ENCODE results near the gene CNTLN. TPM values are rescaled to one million over a fixed set of nuclear protein-coding genes. Genes with fewer than 3 reads are reported as not detected.

The CNTLN gene
- total and polyA plus RNA-seq, 2 experiments from 2014 or later, result 17.7 to 21.8 TPM

- H3K27ac Mint-ChIP-seq, result no peak overlapping the region
Observed at GRCh38 chr9:17491780-17492179, 356.9 kb downstream of the CNTLN start.

GRCh38 chr9:17503196-17503595 is 368.4 kb downstream of the CNTLN start:
- no peak overlapping the region for H3K27ac ChIP-seq (ENCODE audit: low read depth)
- no peaks in the 10 kb centered on the region for H3K36me3 ChIP-seq (ENCODE audit: insufficient read depth)
- no peak for TF ChIP-seq ZNF331 (CRISPR knock-in tag; IDR thresholded peaks at IDR 0.05; ENCODE audit: low read depth)
- Mint-ChIP-seq H3K27ac (no peak overlapping the region), H3K4me1 (no peaks in the 10 kb centered on the region), H3K9me3 (no peaks in the 10 kb centered on the region), H3K4me3 (no peak overlapping the region), H3K36me3 (ENCODE audit: low read depth) (no peaks in the 10 kb centered on the region), H3K27me3 (ENCODE audit: insufficient read depth, low read depth, poor library complexity) (no peaks in the 10 kb centered on the region)
- H3K79me2 ChIP-seq (replicated peaks; ENCODE audit: insufficient read depth), result no peaks in the 10 kb centered on the region
- no peak overlapping the region for H3K4me3 ChIP-seq
- ATAC-seq, result no peak
- H3K4me2 ChIP-seq, result no peak overlapping the region
- no peak overlapping the region for H2AFZ ChIP-seq
- H3F3A ChIP-seq (replicated peaks; ENCODE audit: low read depth), result no peaks in the 10 kb centered on the region
- DNase-seq (ENCODE audit: low spot score), result no peak
- no peaks in the 10 kb centered on the region for H3K9me2 ChIP-seq (ENCODE audit: insufficient read depth)
- no peaks in the 10 kb centered on the region for H3K4me1 ChIP-seq (ENCODE audit: insufficient read depth)
- no peaks in the 10 kb centered on the region for H4K20me1 ChIP-seq (replicated peaks; ENCODE audit: insufficient read depth)
- no peaks in the 10 kb centered on the region for H3K27me3 ChIP-seq (ENCODE audit: insufficient read depth)

More at GRCh38 chr9:17491780-17492179, 356.9 kb downstream of the CNTLN start:
- H3K27me3 ChIP-seq (ENCODE audit: insufficient read depth), result no peaks in the 10 kb centered on the region
- no peaks in the 10 kb centered on the region for H3K9me2 ChIP-seq (ENCODE audit: insufficient read depth)
- no peaks in the 10 kb centered on the region for H3K27me3 Mint-ChIP-seq (ENCODE audit: insufficient read depth, low read depth, poor library complexity)
- no peak for TF ChIP-seq CREB1 (CRISPR knock-in tag; IDR thresholded peaks at IDR 0.05; ENCODE audit: low read depth)
- no peak for TF ChIP-seq POLR2AphosphoS5 (IDR thresholded peaks at IDR 0.05; ENCODE audit: low read depth)
- TF ChIP-seq JUNB (IDR thresholded peaks at IDR 0.05; ENCODE audit: unreplicated experiment), result no peak
- TF ChIP-seq REST (IDR thresholded peaks at IDR 0.05; ENCODE audit: unreplicated experiment), result no peak
- no peak for TF ChIP-seq ZNF114 (CRISPR knock-in tag; IDR thresholded peaks at IDR 0.05)
- TF ChIP-seq NANOG (IDR thresholded peaks at IDR 0.05; ENCODE audit: borderline replicate concordance), result no peak
- no peak for TF ChIP-seq STAT1 (IDR thresholded peaks at IDR 0.05; ENCODE audit: unreplicated experiment)
- no peak overlapping the region for H3K27ac ChIP-seq (ENCODE audit: low read depth)
- ATAC-seq (no peak), DNase-seq (ENCODE audit: low spot score) (no peak)
- no peaks in the 10 kb centered on the region for H3F3A ChIP-seq (replicated peaks; ENCODE audit: low read depth)
- H3K79me2 ChIP-seq (replicated peaks; ENCODE audit: insufficient read depth), result no peaks in the 10 kb centered on the region
- H3K4me2 ChIP-seq, result no peak overlapping the region
- no peaks in the 10 kb centered on the region for H3K36me3 ChIP-seq (ENCODE audit: insufficient read depth)
- H3K9me3 Mint-ChIP-seq, result no peaks in the 10 kb centered on the region
- no peaks in the 10 kb centered on the region for H3K4me1 ChIP-seq (ENCODE audit: insufficient read depth)
- H2AFZ ChIP-seq, result no peak overlapping the region
- H3K4me1 Mint-ChIP-seq, result no peaks in the 10 kb centered on the region
- no peaks in the 10 kb centered on the region for H4K20me1 ChIP-seq (replicated peaks; ENCODE audit: insufficient read depth)
- H3K4me3 ChIP-seq, result no peak overlapping the region
- H3K4me3 Mint-ChIP-seq, result no peak overlapping the region
- no peaks in the 10 kb centered on the region for H3K36me3 Mint-ChIP-seq (ENCODE audit: low read depth)

DNA sequence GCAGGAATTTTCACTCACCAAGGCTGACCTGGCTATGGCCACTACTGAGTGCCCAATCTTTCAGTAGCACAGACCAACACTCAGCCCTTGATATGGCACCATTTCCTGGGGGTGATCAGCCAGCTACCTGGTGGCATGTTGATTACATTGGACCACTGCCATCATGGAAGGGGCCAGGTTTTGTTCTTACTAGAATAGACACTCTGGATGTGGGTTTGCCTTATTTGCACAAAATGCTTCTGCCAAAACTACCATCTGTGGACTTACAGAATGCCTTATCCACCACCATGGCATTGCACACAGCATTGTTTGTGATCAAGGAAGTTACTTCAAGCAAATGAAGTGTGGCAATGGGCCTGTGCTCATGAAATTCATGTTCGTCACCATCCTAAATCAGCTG is 374.3 kb downstream of the CNTLN start:
- Mint-ChIP-seq H3K27me3 (ENCODE audit: insufficient read depth, low read depth, poor library complexity) (no peaks in the 10 kb centered on the region), H3K4me1 (no peaks in the 10 kb centered on the region), H3K4me3 (no peak overlapping the region), H3K9me3 (no peaks in the 10 kb centered on the region), H3K27ac (no peak overlapping the region), H3K36me3 (ENCODE audit: low read depth) (no peaks in the 10 kb centered on the region)
- H3K9me2 ChIP-seq (ENCODE audit: insufficient read depth), result no peaks in the 10 kb centered on the region
- H4K20me1 ChIP-seq (replicated peaks; ENCODE audit: insufficient read depth), result no peaks in the 10 kb centered on the region
- no peak overlapping the region for H3K4me2 ChIP-seq
- no peak for DNase-seq (ENCODE audit: low spot score)
- H3K36me3 ChIP-seq (ENCODE audit: insufficient read depth), result no peaks in the 10 kb centered on the region
- no peak overlapping the region for H3K4me3 ChIP-seq
- no peak overlapping the region for H2AFZ ChIP-seq
- H3F3A ChIP-seq (replicated peaks; ENCODE audit: low read depth), result no peaks in the 10 kb centered on the region
- ATAC-seq, result no peak
- H3K27ac ChIP-seq (ENCODE audit: low read depth), result no peak overlapping the region
- H3K79me2 ChIP-seq (replicated peaks; ENCODE audit: insufficient read depth), result no peaks in the 10 kb centered on the region
- H3K4me1 ChIP-seq (ENCODE audit: insufficient read depth), result no peaks in the 10 kb centered on the region
- no peaks in the 10 kb centered on the region for H3K27me3 ChIP-seq (ENCODE audit: insufficient read depth)
- TF ChIP-seq ZNF114 (CRISPR knock-in tag; IDR thresholded peaks at IDR 0.05), result no peak
- TF ChIP-seq, protein P1, sequence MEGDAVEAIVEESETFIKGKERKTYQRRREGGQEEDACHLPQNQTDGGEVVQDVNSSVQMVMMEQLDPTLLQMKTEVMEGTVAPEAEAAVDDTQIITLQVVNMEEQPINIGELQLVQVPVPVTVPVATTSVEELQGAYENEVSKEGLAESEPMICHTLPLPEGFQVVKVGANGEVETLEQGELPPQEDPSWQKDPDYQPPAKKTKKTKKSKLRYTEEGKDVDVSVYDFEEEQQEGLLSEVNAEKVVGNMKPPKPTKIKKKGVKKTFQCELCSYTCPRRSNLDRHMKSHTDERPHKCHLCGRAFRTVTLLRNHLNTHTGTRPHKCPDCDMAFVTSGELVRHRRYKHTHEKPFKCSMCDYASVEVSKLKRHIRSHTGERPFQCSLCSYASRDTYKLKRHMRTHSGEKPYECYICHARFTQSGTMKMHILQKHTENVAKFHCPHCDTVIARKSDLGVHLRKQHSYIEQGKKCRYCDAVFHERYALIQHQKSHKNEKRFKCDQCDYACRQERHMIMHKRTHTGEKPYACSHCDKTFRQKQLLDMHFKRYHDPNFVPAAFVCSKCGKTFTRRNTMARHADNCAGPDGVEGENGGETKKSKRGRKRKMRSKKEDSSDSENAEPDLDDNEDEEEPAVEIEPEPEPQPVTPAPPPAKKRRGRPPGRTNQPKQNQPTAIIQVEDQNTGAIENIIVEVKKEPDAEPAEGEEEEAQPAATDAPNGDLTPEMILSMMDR (conservative IDR thresholded peaks at IDR 0.05; ENCODE audit: low read depth in 2 of 2), result no peak
- TF ChIP-seq POLR2AphosphoS5 (IDR thresholded peaks at IDR 0.05; ENCODE audit: low read depth), result no peak
- no peak for TF ChIP-seq REST (IDR thresholded peaks at IDR 0.05; ENCODE audit: unreplicated experiment)
- no peak for TF ChIP-seq ZNF331 (CRISPR knock-in tag; IDR thresholded peaks at IDR 0.05; ENCODE audit: low read depth)
- no peak for TF ChIP-seq STAT1 (IDR thresholded peaks at IDR 0.05; ENCODE audit: unreplicated experiment)
